SK-N-SH (cell line): ENCODE results near the gene AGPAT3. TPM values are rescaled to one million over a fixed set of nuclear protein-coding genes. Genes with fewer than 3 reads are reported as not detected.

Experiments used
- CTCF ChIA-PET: fragments of 300-600, 350-600 bp; formaldehyde crosslinking; extraction: SDS; loops from one replicate; lab custom pipeline; 2021; lab: Yijun Ruan, JAX
- POLR2A ChIA-PET: fragments of 350-600 bp; sonication (Branson Sonifier 250); formaldehyde crosslinking; extraction: SDS; loops from one replicate; lab custom pipeline; 2020; ENCODE audit warnings: antibody characterized with exemption, inconsistent platforms; lab: Yijun Ruan, JAX
- DNase-seq: peaks from one replicate; pipeline ENCODE4 v3.0.0; 2012
- H2AFZ ChIP-seq: fragments of 200-600 bp; sonication (generic); 2 replicates; pipeline ENCODE4 v1.8.1; 2016; ENCODE audit warnings: antibody characterized with exemption, mild to moderate bottlenecking, low read depth
- H3F3A ChIP-seq: fragments of 200-600 bp; sonication (generic); replicated peaks from 2 replicates; pipeline ENCODE3; 2016; ENCODE audit warnings: antibody characterized with exemption, mild to moderate bottlenecking; ENCODE audit not compliant: insufficient read depth
- H3K27ac ChIP-seq, 2 experiments: fragments of 200-500 bp in 1 of 2; fragments of 200-600 bp in 1 of 2; sonication (Bioruptor generic) in 1 of 2; sonication (generic), shearing (Covaris generic) in 1 of 2; 2 replicates each; pipeline versions ENCODE4 v1.5.1 to v1.6.1; 2014 to 2016; ENCODE audit warnings: low read depth in 2 of 2, inconsistent platforms in 1 of 2, low read length in 1 of 2, mild to moderate bottlenecking in 1 of 2, mixed read lengths in 1 of 2
- H3K27me3 ChIP-seq: fragments of 200-600 bp; sonication (generic), shearing (Covaris generic); 2 replicates; pipeline ENCODE4 v1.6.1; 2016; ENCODE audit warnings: mixed run types; ENCODE audit not compliant: insufficient read depth
- H3K36me3 ChIP-seq, 2 experiments: fragments of 200-500 bp in 1 of 2; fragments of 200-600 bp in 1 of 2; sonication (Bioruptor generic) in 1 of 2; sonication (generic) in 1 of 2; replicated peaks in 1 of 2; 2 replicates each; pipeline versions ENCODE3 to v1.5.1; 2014 to 2016; ENCODE audit warnings: low read length in 1 of 2, mild to moderate bottlenecking in 1 of 2; ENCODE audit not compliant: insufficient read depth in 2 of 2, control insufficient read depth in 1 of 2
- H3K4me1 ChIP-seq, 2 experiments: fragments of 200-500 bp in 1 of 2; fragments of 200-600 bp in 1 of 2; sonication (Bioruptor generic) in 1 of 2; sonication (generic), shearing (Covaris generic) in 1 of 2; 2 replicates each; pipeline versions ENCODE4 v1.5.1 to v1.6.1; 2014 to 2016; ENCODE audit warnings: low read depth in 1 of 2, low read length in 1 of 2, mixed run types in 1 of 2; ENCODE audit not compliant: insufficient read depth in 2 of 2, control insufficient read depth in 1 of 2
- H3K4me2 ChIP-seq: fragments of 200-600 bp; sonication (generic), shearing (Covaris generic); 2 replicates; pipeline ENCODE4 v1.6.1; 2017; ENCODE audit warnings: mixed run types
- H3K4me3 ChIP-seq, 2 experiments: fragments of 200-500 bp in 1 of 2; fragments of 200-600 bp in 1 of 2; sonication (Bioruptor generic) in 1 of 2; sonication (generic), shearing (Covaris generic) in 1 of 2; 2 replicates each; pipeline versions ENCODE4 v1.5.1 to v1.8.1; 2014 to 2016; ENCODE audit warnings: low read depth in 2 of 2, inconsistent platforms in 1 of 2, low read length in 1 of 2, mild to moderate bottlenecking in 1 of 2, mixed read lengths in 1 of 2, moderate library complexity in 1 of 2
- H3K79me2 ChIP-seq: fragments of 200-600 bp; sonication (generic); 2 replicates; pipeline ENCODE4 v1.8.1; 2017; ENCODE audit warnings: mild to moderate bottlenecking; ENCODE audit not compliant: insufficient read depth
- H3K9ac ChIP-seq: fragments of 200-600 bp; sonication (generic); 2 replicates; pipeline ENCODE4 v1.6.1; 2017; ENCODE audit warnings: mixed run types
- H3K9me2 ChIP-seq: fragments of 200-600 bp; sonication (generic); 2 replicates; pipeline ENCODE4 v1.6.1; 2017; ENCODE audit warnings: mixed run types
- H3K9me3 ChIP-seq: fragments of 200-600 bp; sonication (generic); 2 replicates; pipeline ENCODE4 v1.6.1; 2017; ENCODE audit warnings: mixed run types, mild to moderate bottlenecking, moderate library complexity
- H4K20me1 ChIP-seq: fragments of 200-600 bp; sonication (generic); 2 replicates; pipeline ENCODE4 v1.6.1; 2017; ENCODE audit warnings: mild to moderate bottlenecking, mixed run types; ENCODE audit not compliant: insufficient read depth
- CHD2 ChIP-seq: fragments of 150-350 bp; IDR thresholded peaks from 2 replicates; pipeline ENCODE4 v1.6.1; 2018; ENCODE audit warnings: low read length; ENCODE audit not compliant: partially characterized antibody
- ELF1 ChIP-seq: IDR thresholded peaks from 2 replicates; pipeline ENCODE4 v1.4.0; 2012
- EP300 ChIP-seq, 2 experiments: IDR thresholded peaks; 2 replicates each; pipeline versions ENCODE4 v1.4.0 to v1.6.1; 2012; ENCODE audit warnings: borderline replicate concordance in 1 of 2, low read depth in 1 of 2, low read length in 1 of 2
- EZH2phosphoT487 ChIP-seq: fragments of 200-600 bp; sonication (generic); IDR thresholded peaks from 2 replicates; pipeline ENCODE4 v1.6.1; 2017; ENCODE audit warnings: low read depth, mixed run types, mild to moderate bottlenecking, antibody characterized with exemption, moderate library complexity, borderline replicate concordance
- FOXM1 ChIP-seq: IDR thresholded peaks from 2 replicates; pipeline ENCODE4 v1.4.0; 2012; ENCODE audit warnings: low read depth, mild to moderate bottlenecking
- GATA2 ChIP-seq: sonication (generic); formaldehyde crosslinking; IDR thresholded peaks from 2 replicates; pipeline ENCODE4 v1.5.0; 2020; ENCODE audit warnings: mild to moderate bottlenecking, missing genetic modification reagents
- JUND ChIP-seq: IDR thresholded peaks from 2 replicates; pipeline ENCODE4 v1.4.0; 2012
- MEF2A ChIP-seq: IDR thresholded peaks from 2 replicates; pipeline ENCODE4 v1.4.0; 2012; ENCODE audit warnings: low read depth, borderline replicate concordance
- NFIC ChIP-seq: IDR thresholded peaks from 2 replicates; pipeline ENCODE4 v1.4.0; 2012; ENCODE audit warnings: borderline replicate concordance
- NRF1 ChIP-seq: IDR thresholded peaks from 2 replicates; pipeline ENCODE4 v1.6.1; 2012; ENCODE audit warnings: low read depth, mild to moderate bottlenecking, low read length
- POLR2AphosphoS5 ChIP-seq: IDR thresholded peaks from 2 replicates; pipeline ENCODE4 v1.6.1; 2012; ENCODE audit warnings: low read depth, low read length
- RCOR1 ChIP-seq: fragments of 150-350 bp; IDR thresholded peaks from 2 replicates; pipeline ENCODE4 v1.6.1; 2017; ENCODE audit warnings: antibody characterized with exemption, low read length
- RFX5 ChIP-seq: IDR thresholded peaks from 2 replicates; pipeline ENCODE4 v1.6.1; 2012; ENCODE audit warnings: mild to moderate bottlenecking, improper control_type of control experiment, low read length
- RXRA ChIP-seq: IDR thresholded peaks from 2 replicates; pipeline ENCODE4 v1.4.0; 2012; ENCODE audit warnings: low read depth, mild to moderate bottlenecking, borderline replicate concordance
- SIN3A ChIP-seq: IDR thresholded peaks from 2 replicates; pipeline ENCODE4 v1.6.1; 2012; ENCODE audit warnings: low read depth, mild to moderate bottlenecking, low read length, moderate library complexity, borderline replicate concordance
- SMC3 ChIP-seq: IDR thresholded peaks from 2 replicates; pipeline ENCODE4 v1.6.1; 2012; ENCODE audit warnings: low read depth, low read length, improper control_type of control experiment
- TAF1 ChIP-seq: IDR thresholded peaks from 2 replicates; pipeline ENCODE4 v1.6.1; 2012; ENCODE audit warnings: low read depth, mild to moderate bottlenecking, low read length, moderate library complexity, borderline replicate concordance
- TCF12 ChIP-seq: IDR thresholded peaks from 2 replicates; pipeline ENCODE4 v1.4.0; 2012
- TEAD4 ChIP-seq: IDR thresholded peaks from 2 replicates; pipeline ENCODE4 v1.4.0; 2012; ENCODE audit warnings: mild to moderate bottlenecking, borderline replicate concordance; ENCODE audit not compliant: insufficient read depth
- USF1 ChIP-seq: IDR thresholded peaks from 2 replicates; pipeline ENCODE4 v1.4.0; 2012; ENCODE audit warnings: low read depth, borderline replicate concordance
- WGBS: methylation state at CpG from one replicate; pipeline ENCODE4 v1.1.6; 2017; ENCODE audit warnings: low lambda C conversion rate; 5-methylcytosine and 5-hydroxymethylcytosine counted together
- polyA plus RNA-seq, 3 experiments: library from polyadenylated mRNA; depleted of rRNA; stranded (reverse); fragments of >200 nt; gene quantifications; 2 replicates each; pipeline ENCODE4 v1.2.3, GENCODE V29; 2012
- TF ChIP-seq, protein P1 (sequence below): fragments of 200-600 bp; sonication (generic); IDR thresholded peaks from 2 replicates; pipeline ENCODE4 v1.6.1; 2017; ENCODE audit warnings: antibody characterized with exemption, mild to moderate bottlenecking, moderate library complexity
- TF ChIP-seq, protein P2 (sequence below): IDR thresholded peaks from 2 replicates; pipeline ENCODE4; 2012

The AGPAT3 gene
- polyA plus RNA-seq, 1 of the 3 experiments (the other 2 are of a cell fraction): 35.3 TPM

DNA sequence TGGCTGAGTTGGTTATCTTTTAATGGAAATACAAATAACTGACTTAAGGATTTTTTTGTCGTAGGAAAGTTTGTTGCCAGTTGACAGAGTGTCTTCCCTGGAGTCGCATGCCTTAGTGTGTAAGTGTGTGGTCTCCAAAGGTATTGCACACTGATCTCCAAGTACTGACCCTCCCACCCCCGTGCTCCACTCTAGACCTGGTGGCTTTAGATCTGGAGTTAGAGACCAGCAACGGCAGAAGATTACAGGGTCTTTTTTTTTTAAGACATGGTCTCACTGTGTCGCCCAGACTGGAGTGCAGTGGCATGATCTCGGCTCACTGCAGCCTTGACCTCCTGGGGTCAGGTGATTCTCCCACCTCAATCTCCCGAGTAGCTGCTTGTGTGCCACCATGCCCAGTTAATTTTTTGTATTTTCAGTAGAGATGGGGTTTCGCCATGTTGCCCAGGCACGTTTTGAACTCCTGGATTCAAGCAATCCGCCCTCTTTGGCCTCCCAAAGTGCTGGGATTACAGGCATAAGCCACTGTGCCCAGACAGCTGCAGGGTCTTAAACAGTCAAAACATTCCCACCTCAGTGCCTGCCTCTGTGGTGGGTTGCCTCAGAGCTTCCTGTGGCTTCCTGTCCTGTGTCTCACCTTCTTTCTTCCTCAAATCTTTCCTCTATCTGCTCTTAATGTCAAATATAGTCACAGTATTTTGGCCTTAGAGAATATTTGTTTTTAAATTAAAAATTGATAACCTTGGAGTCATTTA lies 154.0 kb downstream of the AGPAT3 start (continued):
- no peak for TF ChIP-seq RCOR1
- no peak for TF ChIP-seq NFIC
- TF ChIP-seq JUND: no peak
- no peak for TF ChIP-seq EP300 (IDR thresholded peaks at IDR 0.05; ENCODE audit: borderline replicate concordance in 1 of 2, low read depth in 1 of 2, low read length in 1 of 2)

DNA sequence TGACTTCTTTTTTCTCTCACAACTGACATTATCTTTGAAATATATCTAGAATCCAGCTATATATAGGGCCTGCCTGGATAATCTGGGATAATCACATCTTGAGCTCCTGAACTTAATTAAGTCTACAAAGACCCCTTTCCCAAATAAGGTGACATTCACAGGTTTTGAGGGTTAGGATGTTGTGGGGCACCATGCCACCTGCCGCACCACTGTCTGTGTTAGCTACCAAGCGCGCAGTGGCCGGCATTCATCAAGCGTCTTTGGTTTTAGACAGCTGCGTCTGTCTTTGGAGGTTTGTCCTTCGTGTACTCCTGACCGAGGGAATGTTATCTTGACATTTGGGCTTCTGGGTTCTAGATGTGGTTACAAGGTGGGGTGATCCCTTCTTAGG lies 154.5 kb downstream of the AGPAT3 start:
- H4K20me1 ChIP-seq: peaks cover 95% of the 10 kb centered on the region
- WGBS: 97% methylated on average over 4 of the region's 8 CpGs
- H2AFZ ChIP-seq: no peak overlapping the region
- H3K27me3 ChIP-seq: no peaks in the 10 kb centered on the region
- ChIA-PET POLR2A (no interaction called here), CTCF (no interaction called here)
- peaks cover 100% of the 10 kb centered on the region for H3K79me2 ChIP-seq
- no peak overlapping the region for H3K27ac ChIP-seq
- H3K4me2 ChIP-seq: no peak overlapping the region
- peaks cover 4% of the 10 kb centered on the region in 2 experiments; a peak in 2 of 4 replicates for H3K4me1 ChIP-seq
- no peaks in the 10 kb centered on the region for H3K36me3 ChIP-seq
- no peaks in the 10 kb centered on the region for H3K9me3 ChIP-seq
- TF ChIP-seq CHD2 (no peak), USF1 (no peak), FOXM1 (no peak), MEF2A (no peak), GATA2 (CRISPR knock-in tag) (no peak), TCF12 (no peak), POLR2AphosphoS5 (no peak), RFX5 (no peak), SMC3 (no peak), TEAD4 (no peak), RCOR1 (no peak), SIN3A (no peak), TAF1 (no peak), ELF1 (no peak), RXRA (no peak), EZH2phosphoT487 (no peak), NRF1 (no peak)
- TF ChIP-seq, protein P1, sequence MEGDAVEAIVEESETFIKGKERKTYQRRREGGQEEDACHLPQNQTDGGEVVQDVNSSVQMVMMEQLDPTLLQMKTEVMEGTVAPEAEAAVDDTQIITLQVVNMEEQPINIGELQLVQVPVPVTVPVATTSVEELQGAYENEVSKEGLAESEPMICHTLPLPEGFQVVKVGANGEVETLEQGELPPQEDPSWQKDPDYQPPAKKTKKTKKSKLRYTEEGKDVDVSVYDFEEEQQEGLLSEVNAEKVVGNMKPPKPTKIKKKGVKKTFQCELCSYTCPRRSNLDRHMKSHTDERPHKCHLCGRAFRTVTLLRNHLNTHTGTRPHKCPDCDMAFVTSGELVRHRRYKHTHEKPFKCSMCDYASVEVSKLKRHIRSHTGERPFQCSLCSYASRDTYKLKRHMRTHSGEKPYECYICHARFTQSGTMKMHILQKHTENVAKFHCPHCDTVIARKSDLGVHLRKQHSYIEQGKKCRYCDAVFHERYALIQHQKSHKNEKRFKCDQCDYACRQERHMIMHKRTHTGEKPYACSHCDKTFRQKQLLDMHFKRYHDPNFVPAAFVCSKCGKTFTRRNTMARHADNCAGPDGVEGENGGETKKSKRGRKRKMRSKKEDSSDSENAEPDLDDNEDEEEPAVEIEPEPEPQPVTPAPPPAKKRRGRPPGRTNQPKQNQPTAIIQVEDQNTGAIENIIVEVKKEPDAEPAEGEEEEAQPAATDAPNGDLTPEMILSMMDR: no peak
- TF ChIP-seq, protein P2, sequence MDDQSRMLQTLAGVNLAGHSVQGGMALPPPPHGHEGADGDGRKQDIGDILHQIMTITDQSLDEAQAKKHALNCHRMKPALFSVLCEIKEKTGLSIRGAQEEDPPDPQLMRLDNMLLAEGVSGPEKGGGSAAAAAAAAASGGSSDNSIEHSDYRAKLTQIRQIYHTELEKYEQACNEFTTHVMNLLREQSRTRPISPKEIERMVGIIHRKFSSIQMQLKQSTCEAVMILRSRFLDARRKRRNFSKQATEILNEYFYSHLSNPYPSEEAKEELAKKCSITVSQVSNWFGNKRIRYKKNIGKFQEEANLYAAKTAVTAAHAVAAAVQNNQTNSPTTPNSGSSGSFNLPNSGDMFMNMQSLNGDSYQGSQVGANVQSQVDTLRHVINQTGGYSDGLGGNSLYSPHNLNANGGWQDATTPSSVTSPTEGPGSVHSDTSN: no peak
- H3F3A ChIP-seq: no peaks in the 10 kb centered on the region
- H3K9ac ChIP-seq: no peak overlapping the region
- DNase-seq: no peak
- no peak overlapping the region for H3K4me3 ChIP-seq
- no peaks in the 10 kb centered on the region for H3K9me2 ChIP-seq
